PC-3 (cell line): Measurements from ENCODE around the gene PFKFB1. TPM values are rescaled to one million over a fixed set of nuclear protein-coding genes. Genes with fewer than 3 reads are reported as not detected.
A peak's percentile ranks its signal among the peaks of the same experiment; 100 is the strongest.

Experiments used
- ATAC-seq: fragments of 200-7000 bp; cut with Tn5 transposase; 2 replicates; pipeline ENCODE4 v1.9.1; 2020; ENCODE audit warnings: mild to moderate bottlenecking, moderate library complexity
- BruUV-seq: library from RNA; stranded (reverse); fragments of 400-500 nt; replicated peaks from 2 replicates; lab custom pipeline; 2021; lab: Mats Ljungman, UMichigan
- CTCF ChIA-PET: fragments of 300-600 bp; sonication (Branson Sonifier 250); formaldehyde crosslinking; loops from one replicate; lab custom pipeline; 2022; ENCODE audit warnings: antibody characterized with exemption; lab: Charles Lee
- POLR2A ChIA-PET: fragments of 300-600 bp; sonication (Branson Sonifier 250); formaldehyde crosslinking; loops from one replicate; lab custom pipeline; 2022; ENCODE audit warnings: antibody characterized with exemption; ENCODE audit not compliant: unreplicated experiment; lab: Charles Lee
- DNase-seq: peaks from one replicate; pipeline ENCODE4 v3.0.0-alpha.2; 2015
- H2AFZ ChIP-seq: fragments of 300-600 bp; sonication (generic); 2 replicates; pipeline ENCODE4 v1.6.0; 2016; ENCODE audit warnings: antibody characterized with exemption, low read length
- H3F3A ChIP-seq: fragments of 300-600 bp; sonication (generic); one replicate; pipeline ENCODE4 v1.6.0; 2017; ENCODE audit warnings: antibody characterized with exemption, low read length, control low read depth, mild to moderate bottlenecking; ENCODE audit not compliant: unreplicated experiment
- H3K27ac ChIP-seq: fragments of 300-600 bp; sonication (generic); 2 replicates; pipeline ENCODE4 v1.5.1; 2016; ENCODE audit warnings: mild to moderate bottlenecking, low read length
- H3K27me3 ChIP-seq: fragments of 300-600 bp; sonication (generic); 2 replicates; pipeline ENCODE4 v1.6.1; 2016; ENCODE audit warnings: low read length, mixed read lengths
- H3K36me3 ChIP-seq: fragments of 300-600 bp; sonication (generic); 2 replicates; pipeline ENCODE4 v1.6.1; 2016; ENCODE audit warnings: low read depth, mixed run types, low read length, mixed read lengths
- H3K4me1 ChIP-seq: fragments of 300-600 bp; sonication (generic); 2 replicates; pipeline ENCODE4 v1.5.1; 2016; ENCODE audit warnings: low read length; ENCODE audit not compliant: insufficient read depth
- H3K4me2 ChIP-seq: fragments of 300-600 bp; sonication (generic); 2 replicates; pipeline ENCODE4 v1.6.0; 2016; ENCODE audit warnings: low read length
- H3K4me3 ChIP-seq: fragments of 300-600 bp; sonication (generic); 2 replicates; pipeline ENCODE4 v1.5.1; 2016; ENCODE audit warnings: mild to moderate bottlenecking, low read length, mixed read lengths
- H3K79me2 ChIP-seq: fragments of 300-600 bp; sonication (generic); 2 replicates; pipeline ENCODE4 v1.6.1; 2017; ENCODE audit warnings: low read length, mixed read lengths
- H3K9ac ChIP-seq: fragments of 300-600 bp; sonication (generic); 2 replicates; pipeline ENCODE4 v1.6.0; 2016; ENCODE audit warnings: mild to moderate bottlenecking, low read length
- H3K9me2 ChIP-seq: fragments of 300-600 bp; sonication (generic); replicated peaks from 2 replicates; pipeline ENCODE4 v1.6.1; 2016; ENCODE audit warnings: mixed run types, low read length, mixed read lengths
- H3K9me3 ChIP-seq: fragments of 300-600 bp; sonication (generic); 2 replicates; pipeline ENCODE4 v1.6.1; 2016; ENCODE audit warnings: low read length, mixed read lengths
- H4K20me1 ChIP-seq: fragments of 300-600 bp; sonication (generic); 2 replicates; pipeline ENCODE4 v1.6.1; 2016; ENCODE audit warnings: low read length, mixed read lengths
- EZH2 ChIP-seq: fragments of 300-600 bp; sonication (generic); IDR thresholded peaks from one replicate; pipeline ENCODE4 v1.6.1; 2017; ENCODE audit warnings: antibody characterized with exemption, mild to moderate bottlenecking, low read length; ENCODE audit not compliant: unreplicated experiment
- EZH2phosphoT487 ChIP-seq: fragments of 300-600 bp; sonication (generic); IDR thresholded peaks from 2 replicates; pipeline ENCODE4 v1.6.1; 2018; ENCODE audit warnings: mild to moderate bottlenecking, antibody characterized with exemption, low read length, borderline replicate concordance
- intact Hi-C: fragments of 100-400 bp; cut with micrococcal nuclease; formaldehyde crosslinking; loops from 2 replicates; pipeline ENCODE4 v1.9.0; 2023
- total RNA-seq: library from RNA; depleted of rRNA; stranded (reverse); fragments of >200 nt; gene quantifications from 2 replicates; pipeline ENCODE4 v1.2.3, GENCODE V29; 2014
- TF ChIP-seq, protein P1 (sequence below): fragments of 300-600 bp; sonication (generic); conservative IDR thresholded peaks from 2 replicates; pipeline ENCODE4 v1.5.1; 2017; ENCODE audit warnings: antibody characterized with exemption, low read depth, mild to moderate bottlenecking, low read length

The PFKFB1 gene
- total RNA-seq, 1 experiment from 2014 or later = 0.22 TPM

DNA sequence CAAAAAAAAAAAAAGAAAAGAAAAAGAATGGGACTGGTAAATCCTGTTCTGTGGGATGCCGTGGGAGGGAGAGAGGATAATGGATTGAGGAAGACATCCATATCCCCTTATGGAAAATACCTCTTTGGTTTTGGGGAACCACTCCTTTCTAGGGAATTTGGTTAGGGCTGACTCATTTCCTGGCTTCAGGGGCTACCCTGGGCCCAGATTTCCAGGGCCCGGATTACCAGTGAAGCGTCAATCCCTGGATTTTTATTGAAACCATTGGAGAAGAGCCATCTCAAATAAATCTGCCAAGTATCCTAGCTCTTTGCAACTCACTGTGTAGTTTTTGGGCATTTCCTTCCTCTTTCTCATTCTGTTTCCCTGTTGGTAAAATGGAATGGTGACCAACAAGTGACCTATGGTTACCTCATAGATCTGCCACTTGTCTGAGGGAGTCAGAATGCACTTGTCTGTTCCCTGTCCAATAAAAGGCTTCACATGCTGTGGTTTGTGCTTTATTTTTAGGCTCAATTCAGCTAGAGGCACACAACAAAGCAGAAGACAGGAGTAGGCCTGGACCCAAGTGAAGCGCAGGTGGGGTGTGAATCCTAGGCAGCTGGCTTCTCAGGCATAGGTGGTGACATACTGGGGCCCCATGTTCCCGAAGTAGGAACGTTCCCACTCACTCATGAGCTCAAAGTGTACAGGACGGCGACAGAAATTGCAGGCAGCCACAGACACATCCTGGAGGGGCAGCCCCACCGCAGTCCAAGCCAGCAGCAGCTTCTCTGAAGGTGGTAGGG lies 14.8 kb upstream of the PFKFB1 start:
- ChIA-PET POLR2A (interaction anchor here (1.2 kb wide), 1 partner anchor 9 kb away, joined by 6 read pairs; no protein-coding TSS in a partner anchor), CTCF (interaction anchor here (0.6 kb wide), 1 partner anchor 897 kb away, joined by 3 read pairs; no protein-coding TSS in a partner anchor)
- Histone ChIP-seq H3K27ac (peak overlapping the region; percentile 100), H3K4me3 (no peak overlapping the region), H3K4me1 (peaks cover 59% of the 10 kb centered on the region), H3K9me2 (no peaks in the 10 kb centered on the region), H3K9me3 (no peaks in the 10 kb centered on the region), H3K9ac (peak overlapping the region; percentile 84), H3F3A (peaks cover 5% of the 10 kb centered on the region), H2AFZ (no peak overlapping the region), H3K4me2 (peak overlapping the region; percentile 71), H4K20me1 (no peaks in the 10 kb centered on the region), H3K36me3 (peaks cover 26% of the 10 kb centered on the region), H3K27me3 (no peaks in the 10 kb centered on the region), H3K79me2 (peaks cover 20% of the 10 kb centered on the region)
- BruUV-seq = TSS peak; percentile 19
- DNase-seq = peak; percentile 96
- intact Hi-C loops = loop anchor here (10.0 kb wide), 2 partner anchors 204 to 964 kb away; partner anchors contain the start of genes MAGED2 and PHF8
- no peak for TF ChIP-seq EZH2
- no peak for TF ChIP-seq EZH2phosphoT487
- TF ChIP-seq, protein P1, sequence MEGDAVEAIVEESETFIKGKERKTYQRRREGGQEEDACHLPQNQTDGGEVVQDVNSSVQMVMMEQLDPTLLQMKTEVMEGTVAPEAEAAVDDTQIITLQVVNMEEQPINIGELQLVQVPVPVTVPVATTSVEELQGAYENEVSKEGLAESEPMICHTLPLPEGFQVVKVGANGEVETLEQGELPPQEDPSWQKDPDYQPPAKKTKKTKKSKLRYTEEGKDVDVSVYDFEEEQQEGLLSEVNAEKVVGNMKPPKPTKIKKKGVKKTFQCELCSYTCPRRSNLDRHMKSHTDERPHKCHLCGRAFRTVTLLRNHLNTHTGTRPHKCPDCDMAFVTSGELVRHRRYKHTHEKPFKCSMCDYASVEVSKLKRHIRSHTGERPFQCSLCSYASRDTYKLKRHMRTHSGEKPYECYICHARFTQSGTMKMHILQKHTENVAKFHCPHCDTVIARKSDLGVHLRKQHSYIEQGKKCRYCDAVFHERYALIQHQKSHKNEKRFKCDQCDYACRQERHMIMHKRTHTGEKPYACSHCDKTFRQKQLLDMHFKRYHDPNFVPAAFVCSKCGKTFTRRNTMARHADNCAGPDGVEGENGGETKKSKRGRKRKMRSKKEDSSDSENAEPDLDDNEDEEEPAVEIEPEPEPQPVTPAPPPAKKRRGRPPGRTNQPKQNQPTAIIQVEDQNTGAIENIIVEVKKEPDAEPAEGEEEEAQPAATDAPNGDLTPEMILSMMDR = no peak
- ATAC-seq = peak; percentile 62

DNA sequence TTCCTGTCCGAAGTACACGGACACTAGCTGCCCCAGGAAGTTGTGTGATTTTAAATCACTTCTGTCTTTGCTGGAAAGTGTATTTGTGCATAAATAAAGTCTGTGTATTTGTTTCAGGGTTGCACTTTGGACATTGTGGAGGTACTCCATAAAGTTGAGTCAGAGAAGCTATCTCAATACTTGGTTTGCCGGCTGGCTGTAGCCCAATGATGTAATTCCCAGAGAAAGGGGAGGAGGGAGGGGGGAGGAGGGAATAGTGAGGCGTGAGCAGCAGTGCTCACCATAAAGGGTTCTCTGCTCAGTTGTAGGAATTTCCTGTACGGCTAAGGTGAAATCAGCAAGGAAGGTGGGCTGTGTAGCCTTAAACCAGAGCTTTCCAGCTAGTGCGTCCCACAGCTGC lies 13.7 kb upstream of the PFKFB1 start:
- TF ChIP-seq EZH2 (no peak), EZH2phosphoT487 (no peak)
- TF ChIP-seq, protein P1 = no peak
- H3K4me2 ChIP-seq = peak overlapping the region; percentile 78
- ChIA-PET POLR2A (interaction anchor here (0.6 to 1.2 kb wide), 2 partner anchors 8 to 368 kb away, joined by 4 to 6 read pairs; no protein-coding TSS in a partner anchor), CTCF (no interaction called here)
- peak; percentile 52 for ATAC-seq
- H3K27me3 ChIP-seq = no peaks in the 10 kb centered on the region
- peak overlapping the region; percentile 100 for H3K27ac ChIP-seq
- H3F3A ChIP-seq = peaks cover 5% of the 10 kb centered on the region
- peak overlapping the region; percentile 43; the same call in 1 of the 2 replicates for H3K4me3 ChIP-seq
- H3K9ac ChIP-seq = peak overlapping the region; percentile 84
- peaks cover 31% of the 10 kb centered on the region for H3K79me2 ChIP-seq
- peaks cover 35% of the 10 kb centered on the region for H3K36me3 ChIP-seq
- intact Hi-C loops = loop anchor here (1.0 to 10.0 kb wide), 3 partner anchors 203 to 963 kb away; partner anchors contain the start of genes MAGED2 and PHF8
- H4K20me1 ChIP-seq = no peaks in the 10 kb centered on the region
- no peak overlapping the region for H2AFZ ChIP-seq
- no TSS peak for BruUV-seq
- H3K9me3 ChIP-seq = no peaks in the 10 kb centered on the region
- H3K4me1 ChIP-seq = peaks cover 70% of the 10 kb centered on the region
- DNase-seq = peak; percentile 86
- no peaks in the 10 kb centered on the region for H3K9me2 ChIP-seq
